BLaER1 treated with 17β-estradiol and CSF1 and Interleukin-3, amounts not matched to agents 10 nM and 100 nM (cell line): Measurements from ENCODE around the gene TCP11L2.

Source experiments
- H3K27ac ChIP-seq, 11 experiments: shearing (Covaris generic); formaldehyde crosslinking; 2 replicates each; pipeline ENCODE4 v1.8.1; 2022
- H3K27me3 ChIP-seq, 11 experiments: shearing (Covaris generic); formaldehyde crosslinking; 2 replicates each; pipeline ENCODE4 v1.8.1; 2022
- H3K36me3 ChIP-seq, 11 experiments: shearing (Covaris generic); formaldehyde crosslinking; 2 replicates each; pipeline ENCODE4 v1.8.1; 2022
- H3K4me1 ChIP-seq, 10 experiments: shearing (Covaris generic); formaldehyde crosslinking; 2 replicates each; pipeline ENCODE4 v1.8.1; 2022
- H3K4me2 ChIP-seq, 11 experiments: shearing (Covaris generic); formaldehyde crosslinking; 2 replicates each; pipeline ENCODE4 v1.8.1; 2022
- H3K4me3 ChIP-seq, 10 experiments: shearing (Covaris generic); formaldehyde crosslinking; 2 replicates each; pipeline ENCODE4 v1.8.1; 2022
- H3K9ac ChIP-seq, 11 experiments: shearing (Covaris generic); formaldehyde crosslinking; 2 replicates each; pipeline ENCODE4 v1.8.1; 2022
- H3K9me3 ChIP-seq, 11 experiments: shearing (Covaris generic); formaldehyde crosslinking; replicated peaks in 1 of 11; 2 replicates each; pipeline ENCODE4 v1.8.1; 2022
- H4K20me1 ChIP-seq, 11 experiments: shearing (Covaris generic); formaldehyde crosslinking; 2 replicates each; pipeline ENCODE4 v1.8.1; 2022
- Cebpa-rat ChIP-seq, 11 experiments: shearing (Covaris generic); IDR thresholded peaks; 2 replicates each; pipeline ENCODE4 v1.8.1; 2022

TCP11L2 gene

DNA sequence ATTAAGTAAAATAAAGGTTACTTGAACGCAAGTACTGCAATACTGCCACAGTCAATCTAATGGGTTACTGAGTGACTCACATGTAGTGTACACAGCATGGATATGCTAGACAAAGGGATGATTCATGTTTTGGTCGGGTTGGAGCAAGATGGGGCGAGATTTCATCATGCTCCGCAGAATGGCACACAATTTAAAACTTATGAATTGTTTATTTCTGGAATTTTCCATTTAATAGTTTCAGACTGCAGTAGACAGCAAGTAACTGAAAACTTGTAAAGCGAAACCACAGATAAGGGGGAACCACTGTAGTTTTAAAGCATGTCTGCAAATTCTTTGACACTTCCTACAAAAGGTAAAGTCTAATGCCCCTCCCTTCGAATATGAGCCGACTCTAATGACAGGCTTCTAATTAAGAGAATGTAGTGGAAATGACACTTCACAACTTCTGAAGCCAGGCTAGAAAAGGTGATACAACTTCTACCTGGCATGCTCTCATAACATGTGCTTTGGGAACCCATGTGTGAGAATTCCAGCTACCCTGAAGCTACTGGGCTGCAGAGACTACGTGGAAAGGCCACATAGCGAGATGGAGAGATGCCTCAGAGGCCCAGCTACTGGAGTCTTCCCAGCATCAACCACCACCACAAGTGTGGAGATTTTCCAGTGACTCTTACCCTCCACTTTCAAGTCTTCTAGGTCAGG, 13.9 kb upstream of the TCP11L2 start:
- peak overlapping the region; percentile 4 to 53 (median 33); a peak in 18 of 22 replicates for H3K4me2 ChIP-seq
- H3K9me3 ChIP-seq = no peaks in the 10 kb centered on the region
- no peaks in the 10 kb centered on the region for H3K27me3 ChIP-seq
- H3K9ac ChIP-seq = no peak overlapping the region
- no peaks in the 10 kb centered on the region for H4K20me1 ChIP-seq
- TF ChIP-seq Cebpa-rat (IDR thresholded peaks at IDR 0.05) = no peak
- peak overlapping the region in 5 of 11 experiments; percentile 1 to 58 (median 45); a peak in 9 of 22 replicates for H3K27ac ChIP-seq
- no peak overlapping the region for H3K4me3 ChIP-seq
- peaks cover 23 to 49% (median 27%) of the 10 kb centered on the region in 10 experiments for H3K4me1 ChIP-seq
- H3K36me3 ChIP-seq = no peaks in the 10 kb centered on the region

DNA sequence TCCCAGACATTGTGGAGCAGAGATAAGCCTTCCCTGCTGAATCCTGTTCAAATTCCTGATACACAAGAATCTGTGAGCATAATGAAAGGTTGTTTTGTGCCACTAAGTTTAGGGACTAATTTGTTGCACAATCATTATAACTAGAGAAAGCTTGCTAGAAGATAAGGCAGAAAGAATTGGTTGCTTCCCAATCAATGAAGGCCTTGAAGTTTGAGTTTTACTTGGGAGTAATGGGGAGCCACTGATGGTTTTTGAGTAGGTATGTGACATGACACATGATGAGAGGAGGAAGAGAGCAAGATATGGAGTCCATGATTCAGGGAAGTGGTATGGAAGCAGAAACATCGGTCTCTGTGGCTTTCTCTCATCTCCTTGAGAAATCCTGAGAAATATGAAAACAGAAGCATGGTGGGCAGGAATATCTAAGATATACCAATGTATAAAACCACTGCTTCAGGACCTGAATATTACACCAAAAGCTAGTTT, 13.3 kb upstream of the TCP11L2 start:
- H3K27ac ChIP-seq = peak overlapping the region in 4 of 11 experiments; percentile 1 to 58 (median 36); a peak in 7 of 22 replicates
- no peaks in the 10 kb centered on the region for H3K9me3 ChIP-seq
- peaks cover 22 to 47% (median 26%) of the 10 kb centered on the region in 10 experiments for H3K4me1 ChIP-seq
- no peak overlapping the region for H3K9ac ChIP-seq
- H3K36me3 ChIP-seq = no peaks in the 10 kb centered on the region
- peak overlapping the region in 8 of 11 experiments; percentile 18 to 53 (median 34); a peak in 11 of 22 replicates for H3K4me2 ChIP-seq
- H3K27me3 ChIP-seq = no peaks in the 10 kb centered on the region
- TF ChIP-seq Cebpa-rat (IDR thresholded peaks at IDR 0.05) = peak in 2 of 11 experiments; percentile 39 to 40; a peak in 3 of 22 replicates
- no peaks in the 10 kb centered on the region for H4K20me1 ChIP-seq
- H3K4me3 ChIP-seq = no peak overlapping the region

DNA sequence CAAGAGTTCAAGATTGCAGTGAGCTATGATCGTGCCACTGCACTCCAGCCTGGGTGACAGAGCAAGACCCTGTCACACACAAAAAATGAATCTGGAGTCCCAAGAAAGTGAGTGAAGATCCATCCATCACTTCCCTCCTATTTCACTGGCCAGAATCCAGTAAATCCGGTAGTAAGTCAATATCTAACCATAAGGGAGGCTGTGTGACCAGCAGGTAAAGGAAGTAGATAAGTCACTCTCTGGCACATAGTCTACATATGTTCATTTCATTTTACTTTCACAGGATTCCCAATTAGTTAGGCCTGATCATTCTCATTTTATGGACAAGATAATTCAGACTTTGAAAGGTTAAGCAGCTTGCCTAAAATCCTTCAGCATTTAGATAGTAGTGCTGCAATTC, 11.9 kb upstream of the TCP11L2 start:
- no peaks in the 10 kb centered on the region for H3K36me3 ChIP-seq
- H3K9ac ChIP-seq = no peak overlapping the region
- H3K27me3 ChIP-seq = no peaks in the 10 kb centered on the region
- no peaks in the 10 kb centered on the region for H3K9me3 ChIP-seq
- H3K4me3 ChIP-seq = no peak overlapping the region
- H3K27ac ChIP-seq = no peak overlapping the region
- H4K20me1 ChIP-seq = no peaks in the 10 kb centered on the region
- H3K4me1 ChIP-seq = peaks cover 11 to 36% (median 15%) of the 10 kb centered on the region in 10 experiments
- no peak for TF ChIP-seq Cebpa-rat (IDR thresholded peaks at IDR 0.05)
- H3K4me2 ChIP-seq = no peak overlapping the region

DNA sequence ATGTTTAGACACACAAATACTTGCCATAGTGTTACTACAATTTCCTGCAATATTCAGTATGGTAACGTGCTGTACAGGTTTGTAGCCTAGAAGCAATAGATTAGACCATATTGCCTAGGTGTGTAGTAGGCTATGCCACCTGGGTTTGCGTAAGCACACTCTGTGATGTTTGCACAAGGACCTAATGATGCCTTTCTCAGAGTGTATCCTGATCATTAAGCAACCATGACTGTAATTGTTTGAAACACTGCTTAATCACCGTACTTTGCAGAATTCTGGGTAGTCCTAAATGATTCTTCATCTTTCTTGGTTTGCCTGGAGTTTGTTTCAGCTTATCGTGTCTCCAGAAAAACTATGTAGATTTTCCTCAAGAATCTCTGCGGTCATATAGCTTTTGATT, 11.2 kb upstream of the TCP11L2 start:
- H3K4me1 ChIP-seq = peaks cover 6 to 29% (median 9%) of the 10 kb centered on the region in 10 experiments; a peak in 18 of 20 replicates
- no peak overlapping the region for H3K27ac ChIP-seq
- H4K20me1 ChIP-seq = no peaks in the 10 kb centered on the region
- no peak overlapping the region for H3K4me2 ChIP-seq
- H3K27me3 ChIP-seq = no peaks in the 10 kb centered on the region
- no peak for TF ChIP-seq Cebpa-rat (IDR thresholded peaks at IDR 0.05)
- H3K36me3 ChIP-seq = no peaks in the 10 kb centered on the region
- no peak overlapping the region for H3K9ac ChIP-seq
- H3K9me3 ChIP-seq = no peaks in the 10 kb centered on the region
- no peak overlapping the region for H3K4me3 ChIP-seq

DNA sequence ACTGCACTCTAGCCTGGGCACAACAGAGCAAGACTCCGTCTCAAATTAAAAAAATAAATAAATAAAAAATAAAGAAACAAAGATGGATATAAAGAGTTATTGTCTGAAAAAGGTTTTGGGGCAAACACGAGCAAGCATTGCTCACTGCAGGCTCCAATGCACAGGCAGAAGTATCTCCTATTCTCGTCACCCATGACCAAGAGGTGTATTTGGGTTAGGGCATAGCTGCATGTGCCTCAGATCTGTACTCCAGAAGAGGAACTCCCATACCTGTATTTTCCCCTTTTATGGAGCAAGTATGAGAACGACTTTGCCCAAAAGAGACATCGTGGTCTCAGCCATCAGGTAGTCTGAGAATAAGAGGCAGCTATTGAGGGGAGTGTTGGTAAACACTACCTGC, 10.2 kb upstream of the TCP11L2 start:
- H3K27me3 ChIP-seq = no peaks in the 10 kb centered on the region
- H3K9me3 ChIP-seq = no peaks in the 10 kb centered on the region
- H3K4me3 ChIP-seq = no peak overlapping the region
- H3K36me3 ChIP-seq = no peaks in the 10 kb centered on the region
- H3K4me1 ChIP-seq = peaks cover 6 to 22% (median 8%) of the 10 kb centered on the region in 10 experiments; a peak in 15 of 20 replicates
- H4K20me1 ChIP-seq = no peaks in the 10 kb centered on the region
- H3K9ac ChIP-seq = no peak overlapping the region
- no peak overlapping the region for H3K27ac ChIP-seq
- H3K4me2 ChIP-seq = no peak overlapping the region
- no peak for TF ChIP-seq Cebpa-rat (IDR thresholded peaks at IDR 0.05)

DNA sequence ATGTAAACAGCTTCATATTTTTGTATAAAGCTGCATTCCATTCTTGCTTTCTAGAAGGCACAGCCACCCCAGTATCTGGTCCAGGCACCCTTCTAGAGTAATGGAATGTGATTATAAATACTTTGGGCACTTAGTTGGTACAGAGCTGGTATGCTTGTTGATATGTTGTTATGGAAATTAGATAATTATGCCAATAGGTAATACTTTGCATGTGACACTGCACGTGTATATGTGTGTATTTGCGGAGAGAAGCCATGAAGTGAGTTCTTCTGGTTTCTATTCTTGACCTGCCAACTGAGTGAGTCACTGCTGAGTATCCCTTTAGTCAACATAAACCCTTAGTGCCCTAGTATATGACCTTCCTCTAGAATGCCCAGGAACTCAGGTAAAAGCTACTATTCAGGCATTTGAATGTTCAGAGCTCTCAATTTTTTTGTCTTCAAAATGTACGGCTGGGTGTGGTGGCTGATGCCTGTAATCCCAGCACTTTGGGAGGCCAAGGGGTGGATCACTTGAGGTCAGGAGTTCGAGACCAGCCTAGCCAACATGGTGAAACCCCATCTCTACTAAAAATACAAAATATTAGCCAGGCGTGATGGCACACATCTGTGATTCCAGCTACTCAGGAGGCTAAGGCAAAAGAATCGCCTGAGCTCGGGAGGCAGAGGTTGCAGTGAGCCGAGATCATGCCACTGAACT, 6.2 kb upstream of the TCP11L2 start:
- no peak overlapping the region for H3K4me3 ChIP-seq
- no peak overlapping the region for H3K4me2 ChIP-seq

DNA sequence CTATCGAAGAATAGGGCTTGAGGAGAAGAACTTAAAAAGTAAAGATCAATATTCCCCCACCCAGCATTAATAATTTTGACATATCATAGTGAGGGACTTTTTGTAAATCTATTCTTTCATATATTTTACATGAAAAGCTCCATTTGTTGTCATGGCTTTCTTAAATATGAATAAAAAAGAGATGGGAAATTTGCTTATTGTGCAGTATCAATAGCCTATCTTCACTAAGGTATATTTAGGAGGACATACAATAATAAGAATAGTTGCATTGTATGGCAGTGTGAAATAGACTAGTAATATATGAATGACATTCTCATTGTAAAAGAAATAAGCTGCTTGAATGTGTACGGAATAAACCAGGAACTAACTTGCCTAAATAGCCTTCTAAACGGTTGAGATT, 5.5 kb upstream of the TCP11L2 start:
- Histone ChIP-seq H4K20me1 (no peaks in the 10 kb centered on the region), H3K4me3 (no peak overlapping the region), H3K27me3 (no peaks in the 10 kb centered on the region), H3K9me3 (no peaks in the 10 kb centered on the region), H3K4me2 (no peak overlapping the region), H3K36me3 (no peaks in the 10 kb centered on the region), H3K4me1 (peaks cover 7 to 17% (median 13%) of the 10 kb centered on the region in 10 experiments; a peak in 19 of 20 replicates), H3K9ac (no peak overlapping the region), H3K27ac (no peak overlapping the region)
- no peak for TF ChIP-seq Cebpa-rat (IDR thresholded peaks at IDR 0.05)

More for the DNA sequence above, 6.2 kb upstream of the TCP11L2 start:
- no peaks in the 10 kb centered on the region for H4K20me1 ChIP-seq
- peaks cover under 1 to 9% (median 6%) of the 10 kb centered on the region in 10 experiments; a peak in 18 of 20 replicates for H3K4me1 ChIP-seq
- TF ChIP-seq Cebpa-rat (IDR thresholded peaks at IDR 0.05) = no peak
- H3K9ac ChIP-seq = no peak overlapping the region
- H3K27me3 ChIP-seq = no peaks in the 10 kb centered on the region
- H3K9me3 ChIP-seq = no peaks in the 10 kb centered on the region
- H3K27ac ChIP-seq = no peak overlapping the region
- H3K36me3 ChIP-seq = no peaks in the 10 kb centered on the region

DNA sequence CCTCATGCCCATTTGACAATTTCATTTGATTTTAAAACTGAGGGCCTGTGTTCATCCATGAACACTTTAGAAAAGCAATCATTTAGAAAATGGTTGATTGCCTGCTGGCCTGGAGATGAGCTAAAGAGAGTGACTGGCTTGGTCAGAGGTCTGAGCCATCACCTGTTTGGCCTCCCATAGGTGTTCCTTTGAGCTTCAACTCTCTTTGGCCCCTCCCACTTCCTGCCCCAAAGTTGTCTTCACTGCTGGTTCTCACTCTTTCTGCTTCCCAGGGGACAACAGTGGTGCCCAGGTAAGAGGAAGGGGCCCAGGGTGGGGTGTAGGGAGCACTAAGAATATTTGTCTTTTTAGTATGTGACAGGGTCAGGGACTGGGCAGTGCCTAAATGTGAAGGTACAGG, 4.9 kb upstream of the TCP11L2 start:
- Histone ChIP-seq H3K27me3 (no peaks in the 10 kb centered on the region), H3K4me2 (no peak overlapping the region), H3K36me3 (no peaks in the 10 kb centered on the region), H3K27ac (no peak overlapping the region), H3K4me1 (peaks cover 7 to 17% (median 13%) of the 10 kb centered on the region in 10 experiments; a peak in 19 of 20 replicates), H3K4me3 (no peak overlapping the region), H4K20me1 (no peaks in the 10 kb centered on the region), H3K9me3 (no peaks in the 10 kb centered on the region), H3K9ac (no peak overlapping the region)
- no peak for TF ChIP-seq Cebpa-rat (IDR thresholded peaks at IDR 0.05)

DNA sequence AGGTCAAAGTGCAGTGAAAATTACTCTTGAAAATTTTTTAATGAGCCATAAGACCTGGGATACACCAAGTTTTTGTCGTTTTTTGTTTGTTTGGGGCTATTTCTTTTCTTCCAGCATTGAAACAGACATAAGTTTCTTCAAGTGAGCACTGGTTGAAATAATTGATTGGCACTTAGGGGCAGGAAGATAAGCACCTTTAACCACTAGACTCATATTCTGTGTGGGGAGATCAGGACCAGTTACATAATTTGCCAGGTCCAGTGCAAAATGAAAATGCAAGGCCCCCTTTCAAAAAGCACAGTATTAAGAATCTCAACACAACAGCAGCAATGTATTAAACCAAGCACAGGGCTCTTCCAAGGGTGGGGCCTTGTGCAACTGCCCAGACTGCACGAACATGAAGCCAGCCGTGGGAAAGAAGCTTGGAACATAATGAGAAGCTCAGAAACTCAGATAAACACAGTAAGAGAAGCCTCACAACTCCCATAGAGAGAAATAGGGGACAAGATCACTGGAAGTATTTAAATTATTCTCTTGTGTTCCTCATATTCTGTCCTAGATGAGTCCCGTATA, 3.2 kb upstream of the TCP11L2 start:
- Histone ChIP-seq H3K36me3 (no peaks in the 10 kb centered on the region), H3K4me3 (no peak overlapping the region), H3K27ac (no peak overlapping the region), H3K4me1 (peaks cover 17 to 28% (median 21%) of the 10 kb centered on the region in 10 experiments), H3K9ac (no peak overlapping the region), H3K4me2 (no peak overlapping the region), H3K9me3 (no peaks in the 10 kb centered on the region), H3K27me3 (no peaks in the 10 kb centered on the region), H4K20me1 (no peaks in the 10 kb centered on the region; a peak in 1 of 22 replicates)
- TF ChIP-seq Cebpa-rat (IDR thresholded peaks at IDR 0.05) = no peak
